SU-DHL-6 (cell line): ENCODE data around the gene RPS6KA2.

ENCODE experiments used
- CTCF ChIP-seq: fragments of 200-600 bp; sonication (generic); IDR thresholded peaks from one replicate; pipeline ENCODE4 v1.5.1; 2017; ENCODE audit warnings: antibody characterized with exemption, mild to moderate bottlenecking, low read length, moderate library complexity; ENCODE audit not compliant: insufficient read depth, poor library complexity, severe bottlenecking
- EZH2phosphoT487 ChIP-seq: fragments of 200-600 bp; sonication (generic), shearing (Covaris generic); conservative IDR thresholded peaks from 2 replicates; pipeline ENCODE4 v1.6.1; 2018; ENCODE audit warnings: mild to moderate bottlenecking, antibody characterized with exemption, low read length, moderate library complexity, mixed read lengths

- TF ChIP-seq CTCF (no peak), EZH2phosphoT487 (no peak)
These were observed 148.1 kb downstream of the RPS6KA2 start for GRCh38 chr6:166478782-166479592.
